Type B pancreatic cell (in vitro differentiated cells): ENCODE measurements around the gene ZNF691. TPM values are rescaled to one million over a fixed set of nuclear protein-coding genes. Genes with fewer than 3 reads are reported as not detected.
"Not testable (repeated sequence)": the region's sequence is repeated elsewhere in the genome, so short reads cannot be mapped to it uniquely, and the experiment has no call there.

Experiments used
- DNase-seq: peaks from one replicate; pipeline ENCODE4 v3.0.0; 2021; ENCODE audit warnings: mixed read lengths; ENCODE audit not compliant: unreplicated experiment; ENCODE audit errors: extremely low spot score
- H3K27ac Mint-ChIP-seq: 2 replicates; pipeline ENCODE4 v1.8.0; 2021; ENCODE audit warnings: mild to moderate bottlenecking, mixed read lengths
- H3K27me3 Mint-ChIP-seq: 2 replicates; pipeline ENCODE4 v1.8.0; 2021; ENCODE audit warnings: mixed read lengths
- H3K36me3 Mint-ChIP-seq: 2 replicates; pipeline ENCODE4 v1.8.0; 2021; ENCODE audit warnings: mixed read lengths
- H3K4me1 Mint-ChIP-seq: one replicate; pipeline ENCODE4 v1.8.0; 2021; ENCODE audit warnings: mixed read lengths; ENCODE audit not compliant: unreplicated experiment
- H3K4me3 Mint-ChIP-seq: 2 replicates; pipeline ENCODE4 v1.8.0; 2021; ENCODE audit warnings: mild to moderate bottlenecking, mixed read lengths
- H3K9me3 Mint-ChIP-seq: 2 replicates; pipeline ENCODE4 v1.8.0; 2021; ENCODE audit warnings: mixed read lengths
- total RNA-seq: library from RNA; stranded (reverse); gene quantifications from 2 replicates; pipeline ENCODE4 v1.2.1, GENCODE V29; 2021; ENCODE audit warnings: low replicate concordance
- TF ChIP-seq, protein P1 (sequence below): fragments of 200-600 bp; sonication (generic); conservative IDR thresholded peaks from 2 replicates; pipeline ENCODE4 v1.5.0; 2021; ENCODE audit warnings: antibody characterized with exemption, mild to moderate bottlenecking

Gene ZNF691
- total RNA-seq, 1 donor from 2014 or later: 18.0 TPM

DNA sequence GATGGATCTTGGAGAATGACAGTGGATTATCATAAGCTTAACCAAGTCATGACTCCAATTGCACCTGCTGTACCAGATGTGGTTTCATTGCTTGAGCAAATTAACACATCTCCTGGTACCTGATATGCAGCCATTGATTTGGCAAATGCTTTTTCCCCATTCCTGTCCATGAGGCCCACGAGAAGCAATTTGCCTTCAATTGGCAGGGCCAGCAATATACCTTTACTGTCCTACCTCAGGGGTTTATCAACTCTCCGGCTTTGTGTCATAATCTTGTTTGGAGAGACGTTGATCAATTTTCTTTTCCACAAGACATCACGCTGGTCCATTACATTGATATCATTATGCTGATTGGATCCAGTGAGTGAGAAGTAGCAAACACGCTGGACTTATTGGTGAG, 20.1 kb downstream of the ZNF691 start:
- TF ChIP-seq, protein P1, sequence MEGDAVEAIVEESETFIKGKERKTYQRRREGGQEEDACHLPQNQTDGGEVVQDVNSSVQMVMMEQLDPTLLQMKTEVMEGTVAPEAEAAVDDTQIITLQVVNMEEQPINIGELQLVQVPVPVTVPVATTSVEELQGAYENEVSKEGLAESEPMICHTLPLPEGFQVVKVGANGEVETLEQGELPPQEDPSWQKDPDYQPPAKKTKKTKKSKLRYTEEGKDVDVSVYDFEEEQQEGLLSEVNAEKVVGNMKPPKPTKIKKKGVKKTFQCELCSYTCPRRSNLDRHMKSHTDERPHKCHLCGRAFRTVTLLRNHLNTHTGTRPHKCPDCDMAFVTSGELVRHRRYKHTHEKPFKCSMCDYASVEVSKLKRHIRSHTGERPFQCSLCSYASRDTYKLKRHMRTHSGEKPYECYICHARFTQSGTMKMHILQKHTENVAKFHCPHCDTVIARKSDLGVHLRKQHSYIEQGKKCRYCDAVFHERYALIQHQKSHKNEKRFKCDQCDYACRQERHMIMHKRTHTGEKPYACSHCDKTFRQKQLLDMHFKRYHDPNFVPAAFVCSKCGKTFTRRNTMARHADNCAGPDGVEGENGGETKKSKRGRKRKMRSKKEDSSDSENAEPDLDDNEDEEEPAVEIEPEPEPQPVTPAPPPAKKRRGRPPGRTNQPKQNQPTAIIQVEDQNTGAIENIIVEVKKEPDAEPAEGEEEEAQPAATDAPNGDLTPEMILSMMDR: no peak

DNA sequence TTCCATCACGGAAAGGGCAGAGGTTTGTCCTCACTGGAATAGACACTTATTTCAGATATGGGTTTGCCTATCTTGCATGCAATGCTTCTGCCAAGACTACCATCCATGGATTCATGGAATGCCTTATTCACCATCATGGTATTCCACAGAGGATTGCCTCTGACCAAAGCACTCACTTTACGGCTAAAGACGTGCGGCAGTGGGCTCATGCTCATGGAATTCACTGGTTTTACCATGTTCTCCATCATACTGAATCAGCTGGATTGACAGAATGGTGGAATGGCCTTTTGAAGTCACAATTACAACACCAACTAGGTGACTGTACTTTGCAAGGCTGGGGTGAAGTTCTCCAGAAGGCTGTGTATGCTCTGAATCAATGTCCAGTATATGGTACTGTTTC, 22.1 kb downstream of the ZNF691 start:
- not testable (repeated sequence) for DNase-seq, H3K9me3 Mint-ChIP-seq, H3K4me3 Mint-ChIP-seq, H3K36me3 Mint-ChIP-seq, H3K27ac Mint-ChIP-seq, H3K4me1 Mint-ChIP-seq
- peaks cover 26% of the 10 kb centered on the region for H3K27me3 Mint-ChIP-seq

More for the DNA sequence above, 20.1 kb downstream of the ZNF691 start:
- no peak overlapping the region for H3K4me3 Mint-ChIP-seq
- no peak overlapping the region for H3K27ac Mint-ChIP-seq
- peaks cover 4% of the 10 kb centered on the region for H3K9me3 Mint-ChIP-seq
- no peak for DNase-seq
- H3K4me1 Mint-ChIP-seq: no peaks in the 10 kb centered on the region
- no peaks in the 10 kb centered on the region for H3K36me3 Mint-ChIP-seq
- peaks cover 26% of the 10 kb centered on the region for H3K27me3 Mint-ChIP-seq

DNA sequence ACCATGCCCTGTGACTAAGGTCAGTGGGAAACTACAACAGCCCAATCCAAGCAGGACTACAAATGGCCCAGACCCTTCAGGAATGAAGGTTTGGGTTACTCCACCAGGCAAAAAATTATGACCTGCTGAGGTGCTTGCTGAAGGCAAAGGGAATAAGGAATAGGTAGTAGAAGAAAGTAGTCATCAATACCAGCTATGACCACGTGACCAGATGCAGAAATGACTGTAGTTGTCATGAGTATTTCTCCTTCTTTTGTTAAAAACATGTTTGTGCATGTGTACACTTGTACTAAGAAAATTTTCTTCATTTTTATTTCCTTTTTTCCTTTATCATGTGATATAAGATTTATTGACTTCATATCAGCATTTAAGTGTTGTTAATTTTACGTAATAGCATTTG, 22.8 kb downstream of the ZNF691 start:
- not testable (repeated sequence) for H3K9me3 Mint-ChIP-seq, H3K4me3 Mint-ChIP-seq, H3K4me1 Mint-ChIP-seq, H3K36me3 Mint-ChIP-seq, DNase-seq, H3K27ac Mint-ChIP-seq
- peaks cover 26% of the 10 kb centered on the region for H3K27me3 Mint-ChIP-seq

DNA sequence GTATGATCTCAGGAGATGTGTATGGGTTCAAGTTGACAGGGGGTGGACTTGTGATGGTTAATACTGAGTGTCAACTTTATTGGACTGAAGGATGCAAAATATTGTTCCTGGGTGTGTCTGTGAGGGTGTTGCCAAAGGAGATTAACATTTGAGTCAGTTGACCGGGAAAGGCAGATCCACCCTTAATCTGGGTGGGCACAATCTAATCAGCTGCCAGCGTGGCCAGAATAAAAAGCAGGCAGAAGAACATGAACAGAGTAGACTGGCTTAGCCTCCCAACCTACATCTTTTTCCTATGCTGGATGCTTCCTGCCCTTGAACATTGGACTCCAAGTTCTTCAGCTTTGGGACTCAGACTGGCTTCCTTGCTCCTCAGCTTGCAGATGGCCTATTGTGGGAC, 23.3 kb downstream of the ZNF691 start:
- peaks cover 27% of the 10 kb centered on the region for H3K27me3 Mint-ChIP-seq
- H3K9me3 Mint-ChIP-seq, H3K27ac Mint-ChIP-seq, DNase-seq, H3K4me3 Mint-ChIP-seq, H3K36me3 Mint-ChIP-seq, H3K4me1 Mint-ChIP-seq: not testable (repeated sequence)

DNA sequence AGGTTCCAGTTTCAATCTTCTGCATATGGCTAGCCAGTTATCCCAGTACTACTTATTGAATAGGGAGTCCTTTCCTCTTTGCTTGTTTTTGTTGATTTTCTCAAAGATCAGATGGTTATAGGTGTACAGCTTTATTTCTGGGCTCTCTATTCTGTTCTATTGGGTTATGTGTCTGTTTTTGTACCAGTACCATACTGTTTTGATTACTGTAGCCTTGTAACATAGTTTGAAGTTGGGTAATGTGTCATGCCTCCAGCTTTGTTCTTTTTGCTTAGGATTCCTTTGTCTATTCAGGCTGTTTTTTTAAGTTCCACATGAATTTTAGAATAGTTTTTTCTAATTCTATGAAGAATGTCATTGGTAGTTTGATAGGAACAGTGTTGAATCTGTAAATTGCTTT, 26.7 kb downstream of the ZNF691 start:
- peaks cover 20% of the 10 kb centered on the region for H3K27me3 Mint-ChIP-seq
- not testable (repeated sequence) for DNase-seq, H3K4me1 Mint-ChIP-seq, H3K27ac Mint-ChIP-seq, H3K9me3 Mint-ChIP-seq, H3K4me3 Mint-ChIP-seq, H3K36me3 Mint-ChIP-seq

DNA sequence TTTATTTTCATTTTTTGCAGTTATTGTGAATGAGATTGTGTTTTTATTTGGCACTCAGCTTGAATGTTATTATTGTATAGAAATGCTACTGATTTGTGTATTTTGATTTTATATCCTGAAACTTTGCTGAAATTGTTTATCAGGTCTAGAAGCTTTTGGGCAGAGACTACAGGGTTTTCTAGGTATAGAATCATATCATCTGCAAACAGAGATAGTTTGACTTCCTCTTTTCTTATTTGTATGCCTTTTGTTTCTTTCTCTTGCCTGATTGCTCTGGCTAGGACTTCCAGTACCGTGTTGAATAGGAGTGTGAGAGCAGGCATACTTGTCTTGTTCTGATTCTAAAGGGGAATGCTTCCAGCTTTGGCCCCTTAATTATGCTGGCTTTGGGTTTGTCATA, 27.3 kb downstream of the ZNF691 start:
- no peak for DNase-seq
- Mint-ChIP-seq H3K36me3 (no peaks in the 10 kb centered on the region), H3K27ac (no peak overlapping the region), H3K4me3 (no peak overlapping the region), H3K27me3 (peaks cover 20% of the 10 kb centered on the region), H3K4me1 (peaks cover 9% of the 10 kb centered on the region), H3K9me3 (no peaks in the 10 kb centered on the region)
- TF ChIP-seq, protein P1: no peak

DNA sequence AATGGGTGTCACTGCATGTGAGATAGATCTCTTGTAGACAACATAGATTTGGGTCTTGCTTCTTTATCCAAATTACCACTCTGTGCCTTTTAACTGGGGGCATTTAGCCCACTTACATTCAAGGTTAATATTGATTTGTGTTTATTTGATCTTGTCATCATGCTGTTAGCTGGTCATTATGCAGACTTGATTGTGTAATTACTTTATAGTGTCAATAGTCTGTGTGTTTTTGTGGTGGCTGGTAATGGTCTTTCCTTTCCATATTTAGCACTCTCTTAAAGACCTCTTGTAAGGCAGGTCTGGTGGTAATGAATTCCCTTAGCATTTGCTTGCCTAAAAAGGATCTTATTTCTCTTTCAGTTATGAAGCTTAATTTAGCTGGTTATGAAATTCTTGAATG, 29.6 kb downstream of the ZNF691 start:
- Mint-ChIP-seq H3K4me3 (no peak overlapping the region), H3K27ac (no peak overlapping the region), H3K9me3 (no peaks in the 10 kb centered on the region), H3K27me3 (peaks cover 9% of the 10 kb centered on the region), H3K36me3 (no peaks in the 10 kb centered on the region), H3K4me1 (peaks cover 9% of the 10 kb centered on the region)
- no peak for DNase-seq
- TF ChIP-seq, protein P1: no peak

DNA sequence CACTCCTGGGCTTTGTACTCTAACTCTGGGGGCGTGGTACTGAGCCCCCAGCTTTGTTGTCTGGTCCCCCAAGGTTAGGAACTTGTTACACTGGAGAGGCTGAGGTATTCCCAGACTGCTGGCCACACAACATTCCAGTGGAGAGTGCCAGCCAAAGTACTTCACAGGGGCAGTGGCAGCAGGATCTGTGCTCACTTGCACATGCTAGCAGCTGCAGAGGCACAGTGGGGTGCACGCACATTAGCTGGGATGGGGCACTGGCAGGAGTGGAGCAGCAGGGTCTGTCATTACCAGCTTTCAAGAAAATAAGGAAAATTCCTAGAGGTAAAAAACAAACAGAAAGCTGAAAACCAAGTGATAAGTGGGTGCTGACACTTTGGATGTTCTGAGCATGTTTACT, 31.0 kb downstream of the ZNF691 start:
- Mint-ChIP-seq H3K4me3 (no peak overlapping the region), H3K27ac (no peak overlapping the region), H3K9me3 (no peaks in the 10 kb centered on the region), H3K27me3 (peaks cover 9% of the 10 kb centered on the region), H3K36me3 (no peaks in the 10 kb centered on the region), H3K4me1 (peaks cover 9% of the 10 kb centered on the region)
- DNase-seq: no peak
- TF ChIP-seq, protein P1: no peak
